ENCODE results near the gene NAV2.

NAV2 gene

GRCh38 chr11:20048246-20048645, 335.6 kb downstream of the NAV2 start:
- DNase-seq, result no peak

GRCh38 chr11:20048707-20049106, 336.1 kb downstream of the NAV2 start:
- DNase-seq, result no peak

DNA sequence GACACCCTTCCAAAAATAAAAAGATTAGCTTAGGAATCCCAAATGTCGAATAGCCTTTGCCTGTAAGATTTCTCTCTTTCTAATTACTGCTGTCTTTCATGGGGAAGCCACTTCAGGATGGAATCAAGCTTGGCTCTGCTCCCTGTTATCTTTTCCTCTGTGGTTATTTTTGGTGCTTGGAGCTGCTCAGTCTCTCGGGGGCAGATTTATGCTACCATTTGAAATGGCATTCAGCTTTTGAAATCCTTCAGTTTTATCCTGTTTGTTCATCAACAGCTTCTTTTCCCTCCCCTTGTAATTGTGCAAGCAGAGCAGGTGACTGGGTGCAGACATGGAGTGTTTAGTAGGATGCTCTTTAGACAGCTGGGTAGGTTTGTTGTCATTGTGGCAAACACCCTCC, 336.6 kb downstream of the NAV2 start:
- DNase-seq, result no peak

- DNase-seq, result no peak
Measured at GRCh38 chr11:20050048-20050447, 337.4 kb downstream of the NAV2 start.

DNA sequence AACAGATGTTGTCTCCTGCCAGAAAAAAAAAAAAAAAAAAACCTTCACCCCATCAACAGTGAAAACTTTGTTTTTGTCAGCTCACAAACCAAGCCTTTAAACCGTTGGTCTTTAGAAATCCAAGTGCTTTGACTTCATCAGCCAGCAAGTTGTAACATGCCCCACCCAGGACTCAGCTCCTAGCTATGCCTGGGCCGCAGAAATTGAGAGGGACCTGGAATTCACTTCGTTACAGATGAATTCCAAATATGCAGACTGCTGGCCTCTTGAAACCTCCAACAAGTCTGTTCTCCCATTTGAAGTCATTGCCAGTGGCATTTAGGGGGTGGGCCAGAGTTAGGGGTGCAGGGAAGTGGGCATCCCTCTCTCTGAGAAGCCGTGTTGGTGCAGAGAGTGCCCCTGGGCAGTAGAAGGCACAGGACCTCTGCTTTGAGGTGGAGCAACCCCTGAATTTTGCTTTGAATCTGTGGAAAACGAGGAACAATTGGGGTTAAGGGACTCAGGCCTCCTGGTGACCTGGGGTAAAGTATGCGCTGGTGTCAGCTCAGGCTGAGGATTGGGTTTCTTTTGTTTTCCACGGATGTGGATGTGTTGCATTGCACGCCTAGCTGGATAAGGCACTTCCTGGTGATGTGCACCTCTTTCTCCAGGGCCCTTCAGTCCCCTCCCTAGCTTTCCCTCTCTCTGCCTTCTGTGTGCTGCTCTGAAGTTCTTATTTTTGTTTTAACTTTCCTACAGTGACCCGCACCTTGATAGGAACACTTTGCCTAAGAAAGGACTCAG, 338.1 kb downstream of the NAV2 start:
- DNase-seq, result no peak

DNA sequence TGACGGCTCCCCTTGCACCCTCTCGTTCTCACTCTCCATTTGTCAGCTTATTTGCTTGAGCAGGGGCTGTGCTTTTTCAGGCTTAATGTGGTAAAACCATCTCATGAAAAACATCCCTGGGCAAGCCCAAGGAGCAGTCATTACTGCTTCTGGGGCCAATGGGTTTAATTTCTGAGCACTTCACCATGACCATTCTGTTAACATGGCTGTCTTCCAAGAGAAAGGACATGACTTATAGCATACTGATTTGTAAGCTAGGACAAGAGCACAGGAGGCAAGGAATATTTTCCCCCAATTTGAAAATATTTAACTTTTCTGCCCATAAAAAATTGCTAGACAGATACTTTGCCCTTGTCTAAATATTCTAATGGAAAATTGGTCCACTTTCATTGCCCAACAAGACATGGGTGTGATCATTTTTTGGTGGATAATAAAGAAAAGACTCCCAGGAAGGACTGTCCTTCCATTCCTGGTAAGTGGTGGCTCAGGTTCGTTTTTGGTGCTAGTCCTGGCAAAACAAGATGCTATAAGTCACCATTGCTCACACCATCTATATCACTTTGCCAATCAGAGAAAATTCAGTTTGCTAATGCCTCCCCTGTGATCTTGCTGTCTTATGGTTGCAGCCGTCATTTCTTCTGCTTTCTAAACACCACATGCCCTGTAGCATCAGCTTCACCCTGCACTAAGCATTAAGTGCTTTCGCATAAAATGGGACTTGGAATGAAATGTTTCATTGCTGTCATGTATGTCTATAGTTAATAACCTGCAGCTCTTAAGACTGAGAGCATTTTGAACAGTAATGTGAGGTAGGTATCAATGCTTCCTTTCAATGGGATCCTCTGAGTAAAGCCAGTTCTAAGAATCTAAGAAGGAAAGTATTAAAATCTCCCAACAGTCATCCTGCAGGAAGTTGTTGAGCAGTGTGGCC, 339.1 kb downstream of the NAV2 start:
- DNase-seq, result no peak

- DNase-seq, result no peak
Measured at GRCh38 chr11:20053572-20053971, 340.9 kb downstream of the NAV2 start.

- DNase-seq, result no peak
Measured at GRCh38 chr11:20054584-20054983, 341.9 kb downstream of the NAV2 start.

DNA sequence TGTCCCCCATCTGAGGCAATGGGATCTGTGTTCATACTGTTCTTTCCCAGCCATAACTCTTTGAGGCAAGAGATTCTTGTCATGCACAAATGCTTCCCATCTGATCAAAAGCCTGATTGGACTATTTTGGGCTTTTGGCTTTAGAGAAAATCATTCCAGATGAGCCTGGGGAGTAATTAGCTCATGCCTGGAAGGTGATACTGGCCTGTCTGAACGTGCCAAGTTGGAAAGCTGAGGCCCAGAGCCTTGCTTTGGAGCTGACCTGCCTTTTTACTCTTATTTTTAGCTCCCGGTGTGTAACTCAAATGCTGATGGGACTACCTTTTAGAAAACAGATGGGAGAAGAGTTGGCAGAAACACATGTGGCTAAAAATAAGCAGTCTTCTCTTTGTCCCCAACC, 342.7 kb downstream of the NAV2 start:
- DNase-seq, result no peak

GRCh38 chr11:20056109-20056949, 343.7 kb downstream of the NAV2 start:
- no peak for DNase-seq

DNA sequence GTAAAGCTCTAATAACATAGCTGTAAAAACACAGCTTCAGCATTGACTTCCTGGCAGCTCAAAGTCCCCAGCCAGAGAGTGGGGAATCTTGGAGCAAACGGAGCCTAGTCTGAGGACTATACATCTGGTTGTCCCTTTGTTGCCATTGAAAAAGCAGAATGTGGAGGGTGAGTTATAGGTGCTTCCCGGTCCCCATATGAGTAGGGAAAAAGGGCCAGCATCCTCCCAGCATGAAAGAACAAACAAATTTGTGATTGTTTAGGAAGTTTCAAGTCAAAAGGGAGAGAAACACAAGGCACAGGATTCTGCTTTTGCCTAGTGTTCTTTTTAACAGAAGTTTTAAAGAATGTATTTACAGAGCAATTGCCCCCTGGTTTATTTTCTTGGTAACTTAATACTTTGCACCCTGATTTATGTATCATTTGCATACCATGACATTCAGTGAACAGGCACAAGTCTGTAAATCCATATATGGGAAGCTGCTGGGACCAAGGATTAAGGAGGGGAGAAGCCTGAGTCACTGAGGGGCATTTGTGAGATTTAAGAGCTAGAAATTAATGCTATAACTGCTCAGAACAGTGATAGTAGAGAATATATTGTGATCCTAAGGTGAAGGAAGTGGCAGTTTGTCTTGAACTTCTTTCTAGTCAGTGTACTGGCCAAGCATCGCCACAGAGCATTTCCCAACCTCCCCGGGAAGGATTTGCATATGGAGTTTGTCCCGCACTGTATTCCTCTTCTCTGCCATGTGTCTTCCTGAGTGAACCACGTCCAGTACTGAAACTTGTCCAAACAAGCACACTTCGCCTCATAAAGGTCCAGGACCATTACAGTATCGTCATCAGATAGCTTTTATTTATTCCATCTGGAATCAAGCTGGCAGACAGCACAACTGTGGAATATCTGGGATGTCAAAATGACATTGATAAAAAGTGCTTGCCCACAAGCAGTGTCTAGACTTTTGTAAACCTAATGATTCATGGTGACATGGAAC, 344.6 kb downstream of the NAV2 start:
- no peak for DNase-seq

- DNase-seq, result no peak
Measured at GRCh38 chr11:20058749-20059458, 346.3 kb downstream of the NAV2 start.

GRCh38 chr11:20059587-20060021, 347.0 kb downstream of the NAV2 start:
- no peak for DNase-seq

DNA sequence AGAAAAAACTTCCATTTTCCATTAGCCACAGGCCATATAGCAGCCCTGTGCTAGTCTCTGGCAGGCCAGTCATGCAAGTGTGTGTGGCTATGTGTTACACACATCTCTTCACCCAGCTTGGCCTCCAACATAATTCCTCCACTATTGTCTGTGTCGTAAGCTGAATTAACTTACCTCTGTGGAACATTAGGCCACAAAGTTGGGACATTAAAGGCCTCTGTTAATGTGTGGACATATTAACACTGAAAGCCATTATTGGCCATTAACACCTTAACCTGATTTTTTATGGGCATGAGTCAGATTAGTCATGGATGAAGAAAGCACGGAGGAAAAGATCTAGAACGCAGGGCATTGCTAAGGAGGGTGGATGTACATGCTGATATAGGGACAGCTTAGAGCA, 347.5 kb downstream of the NAV2 start:
- DNase-seq, result no peak

DNA sequence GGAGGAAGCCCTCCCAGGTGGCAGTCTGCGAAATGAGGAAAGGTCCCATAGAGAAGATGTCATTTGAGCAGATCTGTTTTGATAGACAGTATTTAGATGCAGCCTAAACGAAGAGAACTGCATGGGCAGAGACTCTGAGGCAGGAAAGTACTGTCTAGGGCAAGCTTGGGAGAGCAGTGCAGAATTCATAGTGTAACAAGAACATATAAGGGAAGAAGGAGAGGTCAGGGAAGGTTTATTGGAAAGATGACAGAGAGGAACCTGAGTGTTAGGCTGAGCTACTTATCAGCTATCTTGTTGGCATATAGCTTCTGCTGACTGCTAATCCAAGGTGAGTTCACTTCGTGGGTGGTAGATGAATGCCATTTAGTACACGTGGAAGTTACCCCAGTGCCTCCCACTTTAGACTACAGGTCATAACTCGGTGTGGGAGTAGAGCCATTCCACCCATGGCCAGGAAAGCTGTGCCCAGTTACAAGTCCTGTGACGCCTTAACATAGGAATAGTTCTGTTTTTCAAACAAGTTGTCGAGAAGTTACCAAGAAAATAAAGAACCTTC, 348.1 kb downstream of the NAV2 start:
- no peak for DNase-seq

DNA sequence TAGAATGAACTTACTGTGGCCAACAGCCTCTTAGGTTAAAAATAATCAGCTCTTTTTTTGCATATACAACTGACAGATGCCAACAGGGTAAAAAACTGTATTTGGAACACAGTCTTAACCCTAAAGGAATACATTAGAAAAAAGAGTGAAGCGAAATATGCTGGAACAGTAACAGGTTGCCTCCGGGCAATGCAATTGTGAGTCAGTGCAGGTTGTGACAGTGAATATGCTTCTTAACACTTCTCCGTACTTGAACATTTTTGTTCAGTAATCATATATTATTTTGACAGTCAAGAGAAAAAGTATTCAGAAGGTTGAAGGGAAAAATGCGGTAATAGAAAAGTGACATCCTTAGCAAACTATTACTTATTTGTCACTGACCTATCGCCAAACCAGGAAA, 349.1 kb downstream of the NAV2 start:
- no peak for DNase-seq

DNA sequence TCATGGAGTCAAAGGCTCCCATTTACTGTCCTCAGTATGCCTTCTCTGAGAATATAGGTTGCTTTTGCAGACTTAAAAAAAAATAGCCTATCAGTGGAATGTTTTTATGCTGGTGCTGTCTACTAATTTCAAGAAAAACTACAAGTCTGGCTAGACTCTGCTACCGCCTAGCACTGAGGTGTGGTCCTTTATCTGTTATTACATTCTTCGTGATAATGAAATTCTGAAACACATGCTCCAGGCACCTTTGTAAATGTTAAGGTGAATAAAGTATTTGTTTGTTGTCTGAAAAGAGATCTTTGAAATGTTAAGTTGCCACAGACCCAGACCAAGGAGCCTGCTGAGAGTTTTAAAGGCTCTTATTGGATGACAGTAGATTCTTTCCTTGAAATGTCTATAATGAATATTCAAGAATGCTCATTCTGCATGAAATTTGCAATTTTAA, 352.3 kb downstream of the NAV2 start:
- no peak for DNase-seq

- DNase-seq, result no peak
Measured at GRCh38 chr11:20065406-20065805, 352.8 kb downstream of the NAV2 start.

DNA sequence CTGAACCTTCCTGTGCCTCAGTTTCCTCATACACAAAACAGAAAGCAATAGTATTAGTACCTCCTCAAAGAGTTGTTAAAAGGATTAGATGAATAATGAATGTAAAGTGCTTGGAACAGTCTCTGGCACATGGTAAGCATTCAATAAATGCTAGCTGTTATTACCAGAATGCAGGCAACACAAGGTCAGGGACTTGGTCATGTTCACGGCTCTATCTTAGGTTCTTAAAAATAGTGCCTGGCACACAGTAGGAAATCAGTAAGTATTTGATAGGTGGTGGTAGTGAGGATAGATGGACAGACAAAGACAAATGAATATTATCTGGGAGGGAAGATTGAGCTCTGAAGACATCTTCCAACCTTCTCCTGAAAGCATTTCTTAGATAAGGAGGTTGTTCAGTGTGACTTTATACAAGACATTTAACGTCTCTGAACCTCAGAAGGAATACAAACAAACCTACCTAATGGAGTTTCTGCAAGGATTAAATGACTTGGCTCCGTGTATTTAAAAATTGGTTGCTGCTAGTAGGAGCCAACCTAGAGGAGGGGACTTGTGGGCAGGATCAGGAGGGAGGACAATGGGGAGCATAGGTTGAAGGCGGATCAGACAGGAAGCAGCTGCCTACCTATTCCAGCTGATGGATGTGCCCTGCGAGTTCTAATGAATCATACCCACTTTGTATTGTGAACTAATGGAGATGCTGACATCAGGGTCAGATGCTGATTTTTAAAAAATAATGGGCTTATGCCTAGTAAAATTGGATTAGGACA, 353.6 kb downstream of the NAV2 start:
- no peak for DNase-seq

- DNase-seq, result no peak
Measured at GRCh38 chr11:20066783-20067156, 354.1 kb downstream of the NAV2 start.

All from stimulated activated CD4-positive, alpha-beta T cell treated with anti-CD3 and anti-CD28 coated beads, Interleukin-4, amount 100 ng/mL, for 1 hour (primary cell).